ENCODE results near the gene RNF208.

Gene RNF208

GRCh38 chr9:137217276-137218211 lies 4.5 kb downstream of the RNF208 start:
- no peak for DNase-seq (ENCODE audit: low read depth, low spot score)
- POLR2A ChIA-PET = interaction anchor here (1.9 kb wide), 1 partner anchor 23 kb away, joined by 9 read pairs; the partner anchor contains the start of gene TUBB4B

GRCh38 chr9:137216188-137216965 lies 5.7 kb downstream of the RNF208 start:
- ChIA-PET POLR2A (interaction anchor here (0.5 to 1.9 kb wide), 2 partner anchors 15 to 24 kb away, joined by 3 to 9 read pairs; partner anchors contain the start of genes TPRN and TUBB4B), CTCF (interaction anchor here (1.0 to 1.7 kb wide), 3 partner anchors 9 to 11 kb away, joined by 3 to 5 read pairs (median 3); partner anchors contain the start of genes CYSRT1 and RNF224)
- DNase-seq (ENCODE audit: low read depth, low spot score) = no peak
- no peak for TF ChIP-seq CTCF (IDR thresholded peaks at IDR 0.05; ENCODE audit: insufficient read depth, low read length, missing control alignments)
- H3K4me3 ChIP-seq (ENCODE audit: low read depth, low read length) = no peak overlapping the region

More at GRCh38 chr9:137217276-137218211, 4.5 kb downstream of the RNF208 start:
- CTCF ChIA-PET = no interaction called here
- TF ChIP-seq CTCF (IDR thresholded peaks at IDR 0.05; ENCODE audit: insufficient read depth, low read length, missing control alignments) = no peak
- H3K4me3 ChIP-seq (ENCODE audit: low read depth, low read length) = no peak overlapping the region

- H3K4me3 ChIP-seq (ENCODE audit: low read depth, low read length) = no peak overlapping the region
- TF ChIP-seq CTCF (IDR thresholded peaks at IDR 0.05; ENCODE audit: insufficient read depth, low read length, missing control alignments) = no peak
- no peak for DNase-seq (ENCODE audit: low read depth, low spot score)
- POLR2A ChIA-PET = interaction anchor here (0.8 to 2.8 kb wide), 3 partner anchors 7 to 25 kb away, joined by 3 to 12 read pairs (median 9); partner anchors contain the start of genes RNF208 and TUBB4B
- CTCF ChIA-PET = interaction anchor here (1.0 to 1.7 kb wide), 3 partner anchors 8 to 12 kb away, joined by 3 to 5 read pairs (median 3); partner anchors contain the start of genes CYSRT1 and RNF224
Observed at GRCh38 chr9:137215196-137215986, 6.6 kb downstream of the RNF208 start.

GRCh38 chr9:137214620-137215019 lies 7.4 kb downstream of the RNF208 start:
- CTCF ChIA-PET = no interaction called here
- no peak for DNase-seq (ENCODE audit: low read depth, low spot score)
- TF ChIP-seq CTCF (IDR thresholded peaks at IDR 0.05; ENCODE audit: insufficient read depth, low read length, missing control alignments) = no peak
- POLR2A ChIA-PET = interaction anchor here (0.8 to 2.8 kb wide), 2 partner anchors 8 to 9 kb away, joined by 3 to 12 read pairs; partner anchors contain the start of gene RNF208
- H3K4me3 ChIP-seq (ENCODE audit: low read depth, low read length) = no peak overlapping the region

GRCh38 chr9:137213160-137214060 lies 8.6 kb downstream of the RNF208 start:
- DNase-seq (ENCODE audit: low read depth, low spot score) = no peak
- no peak overlapping the region for H3K4me3 ChIP-seq (ENCODE audit: low read depth, low read length)
- ChIA-PET CTCF (interaction anchor here (0.7 to 1.3 kb wide), 2 partner anchors 9 kb away, joined by 3 read pairs; no protein-coding TSS in a partner anchor), POLR2A (interaction anchor here (2.8 kb wide), 1 partner anchor 9 kb away, joined by 12 read pairs; the partner anchor contains the start of gene RNF208)
- TF ChIP-seq CTCF (IDR thresholded peaks at IDR 0.05; ENCODE audit: insufficient read depth, low read length, missing control alignments) = no peak
